ENCODE results near the gene GRIN3A. TPM values are rescaled to one million over a fixed set of nuclear protein-coding genes. Genes with fewer than 3 reads are reported as not detected.
"Not testable (repeated sequence)": the region's sequence is repeated elsewhere in the genome, so short reads cannot be mapped to it uniquely, and the experiment has no call there.

The GRIN3A gene
- polyA plus RNA-seq, 1 of the 3 experiments (the other 2 are of a cell fraction), result not detected

GRCh38 chr9:101727612-101728524 is 10.6 kb downstream of the GRIN3A start (continued):
- no peak for TF ChIP-seq SIN3A (IDR thresholded peaks at IDR 0.05; ENCODE audit: borderline replicate concordance, low read depth, low read length)

DNA sequence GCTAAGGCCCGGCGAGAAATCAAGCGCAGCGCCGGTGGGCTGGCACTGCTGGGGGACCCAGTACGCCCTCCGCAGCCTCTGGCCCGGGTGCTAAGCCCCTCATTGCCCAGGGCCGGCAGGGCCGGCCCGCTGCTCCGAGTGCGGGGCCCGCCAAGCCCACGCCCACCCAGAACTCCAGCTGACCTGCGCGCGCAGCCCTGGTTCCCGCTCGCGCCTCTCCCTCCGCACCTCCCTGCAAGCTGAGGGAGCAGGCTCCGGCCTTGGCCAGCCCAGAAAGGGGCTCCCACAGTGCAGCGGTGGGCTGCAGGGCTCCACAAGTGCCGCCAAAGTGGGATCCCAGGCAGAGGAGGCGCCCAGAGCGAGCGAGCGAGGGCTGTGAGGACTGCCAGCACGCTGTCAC is 14.2 kb downstream of the GRIN3A start:
- H2AFZ ChIP-seq (ENCODE audit: low read depth); H3K27ac ChIP-seq (ENCODE audit: low read depth in 2 of 2, low read length in 1 of 2); H3K4me2 ChIP-seq; H3K79me2 ChIP-seq (ENCODE audit: insufficient read depth); H3K27me3 ChIP-seq (ENCODE audit: insufficient read depth); H3K9me3 ChIP-seq; H3K9ac ChIP-seq; H3F3A ChIP-seq (replicated peaks; ENCODE audit: insufficient read depth); H3K36me3 ChIP-seq (replicated peaks in 1 of 2; ENCODE audit: control insufficient read depth in 1 of 2, insufficient read depth in 2 of 2, low read length in 1 of 2); H3K4me1 ChIP-seq (ENCODE audit: control insufficient read depth in 1 of 2, insufficient read depth in 2 of 2, low read depth in 1 of 2, low read length in 1 of 2); H4K20me1 ChIP-seq (ENCODE audit: insufficient read depth); DNase-seq; H3K9me2 ChIP-seq; POLR2A ChIA-PET; H3K4me3 ChIP-seq (ENCODE audit: low read depth in 2 of 2, low read length in 1 of 2): not testable (repeated sequence)
- CTCF ChIA-PET, result interaction anchor here (0.7 kb wide), 1 partner anchor 12 kb away, joined by 3 read pairs; no protein-coding TSS in a partner anchor
- 0% methylated on average over 1 of the region's 30 CpGs for WGBS (ENCODE audit: low lambda C conversion rate)

GRCh38 chr9:101718192-101718591 is 20.3 kb downstream of the GRIN3A start:
- no peaks in the 10 kb centered on the region for H3K79me2 ChIP-seq (ENCODE audit: insufficient read depth)
- no peak overlapping the region for H3K4me3 ChIP-seq (ENCODE audit: low read depth in 2 of 2, low read length in 1 of 2)
- CTCF ChIA-PET, result no interaction called here
- no peak for DNase-seq
- no peaks in the 10 kb centered on the region for H3K36me3 ChIP-seq (replicated peaks in 1 of 2; ENCODE audit: control insufficient read depth in 1 of 2, insufficient read depth in 2 of 2, low read length in 1 of 2)
- no peak overlapping the region for H2AFZ ChIP-seq (ENCODE audit: low read depth)
- no peaks in the 10 kb centered on the region for H4K20me1 ChIP-seq (ENCODE audit: insufficient read depth)
- no peak overlapping the region for H3K27ac ChIP-seq (ENCODE audit: low read depth in 2 of 2, low read length in 1 of 2)
- H3K4me2 ChIP-seq, result no peak overlapping the region
- 12% methylated on average over 2 of the region's 2 CpGs for WGBS (ENCODE audit: low lambda C conversion rate)
- TF ChIP-seq FOSL2 (IDR thresholded peaks at IDR 0.05; ENCODE audit: borderline replicate concordance, low read depth), result no peak
- TF ChIP-seq FOXM1 (IDR thresholded peaks at IDR 0.05; ENCODE audit: low read depth), result no peak
- TF ChIP-seq, protein P1, sequence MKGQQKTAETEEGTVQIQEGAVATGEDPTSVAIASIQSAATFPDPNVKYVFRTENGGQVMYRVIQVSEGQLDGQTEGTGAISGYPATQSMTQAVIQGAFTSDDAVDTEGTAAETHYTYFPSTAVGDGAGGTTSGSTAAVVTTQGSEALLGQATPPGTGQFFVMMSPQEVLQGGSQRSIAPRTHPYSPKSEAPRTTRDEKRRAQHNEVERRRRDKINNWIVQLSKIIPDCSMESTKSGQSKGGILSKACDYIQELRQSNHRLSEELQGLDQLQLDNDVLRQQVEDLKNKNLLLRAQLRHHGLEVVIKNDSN (IDR thresholded peaks at IDR 0.05; ENCODE audit: borderline replicate concordance, low read depth), result no peak
- TF ChIP-seq YY1 (IDR thresholded peaks at IDR 0.05; ENCODE audit: low read depth), result no peak
- TF ChIP-seq GABPA (IDR thresholded peaks at IDR 0.05; ENCODE audit: low read depth), result no peak
- no peak for TF ChIP-seq ELF1 (IDR thresholded peaks at IDR 0.05)
- no peak for TF ChIP-seq EP300 (IDR thresholded peaks at IDR 0.05; ENCODE audit: borderline replicate concordance in 1 of 2, low read depth in 1 of 2, low read length in 1 of 2)
- TF ChIP-seq, protein P2, sequence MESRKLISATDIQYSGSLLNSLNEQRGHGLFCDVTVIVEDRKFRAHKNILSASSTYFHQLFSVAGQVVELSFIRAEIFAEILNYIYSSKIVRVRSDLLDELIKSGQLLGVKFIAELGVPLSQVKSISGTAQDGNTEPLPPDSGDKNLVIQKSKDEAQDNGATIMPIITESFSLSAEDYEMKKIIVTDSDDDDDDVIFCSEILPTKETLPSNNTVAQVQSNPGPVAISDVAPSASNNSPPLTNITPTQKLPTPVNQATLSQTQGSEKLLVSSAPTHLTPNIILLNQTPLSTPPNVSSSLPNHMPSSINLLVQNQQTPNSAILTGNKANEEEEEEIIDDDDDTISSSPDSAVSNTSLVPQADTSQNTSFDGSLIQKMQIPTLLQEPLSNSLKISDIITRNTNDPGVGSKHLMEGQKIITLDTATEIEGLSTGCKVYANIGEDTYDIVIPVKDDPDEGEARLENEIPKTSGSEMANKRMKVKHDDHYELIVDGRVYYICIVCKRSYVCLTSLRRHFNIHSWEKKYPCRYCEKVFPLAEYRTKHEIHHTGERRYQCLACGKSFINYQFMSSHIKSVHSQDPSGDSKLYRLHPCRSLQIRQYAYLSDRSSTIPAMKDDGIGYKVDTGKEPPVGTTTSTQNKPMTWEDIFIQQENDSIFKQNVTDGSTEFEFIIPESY (IDR thresholded peaks at IDR 0.05; ENCODE audit: borderline replicate concordance, low read depth), result no peak
- TF ChIP-seq RFX5 (IDR thresholded peaks at IDR 0.05; ENCODE audit: low read length), result no peak
- no peaks in the 10 kb centered on the region for H3K9me2 ChIP-seq
- POLR2A ChIA-PET, result no interaction called here
- no peak overlapping the region for H3K9ac ChIP-seq
- no peaks in the 10 kb centered on the region for H3K9me3 ChIP-seq
- H3F3A ChIP-seq (replicated peaks; ENCODE audit: insufficient read depth), result no peaks in the 10 kb centered on the region
- H3K4me1 ChIP-seq (ENCODE audit: control insufficient read depth in 1 of 2, insufficient read depth in 2 of 2, low read depth in 1 of 2, low read length in 1 of 2), result no peaks in the 10 kb centered on the region
- no peaks in the 10 kb centered on the region for H3K27me3 ChIP-seq (ENCODE audit: insufficient read depth)
